ENCODE data around the gene SAMD4B.
A peak's percentile ranks its signal among the peaks of the same experiment; 100 is the strongest.

Gene SAMD4B

DNA sequence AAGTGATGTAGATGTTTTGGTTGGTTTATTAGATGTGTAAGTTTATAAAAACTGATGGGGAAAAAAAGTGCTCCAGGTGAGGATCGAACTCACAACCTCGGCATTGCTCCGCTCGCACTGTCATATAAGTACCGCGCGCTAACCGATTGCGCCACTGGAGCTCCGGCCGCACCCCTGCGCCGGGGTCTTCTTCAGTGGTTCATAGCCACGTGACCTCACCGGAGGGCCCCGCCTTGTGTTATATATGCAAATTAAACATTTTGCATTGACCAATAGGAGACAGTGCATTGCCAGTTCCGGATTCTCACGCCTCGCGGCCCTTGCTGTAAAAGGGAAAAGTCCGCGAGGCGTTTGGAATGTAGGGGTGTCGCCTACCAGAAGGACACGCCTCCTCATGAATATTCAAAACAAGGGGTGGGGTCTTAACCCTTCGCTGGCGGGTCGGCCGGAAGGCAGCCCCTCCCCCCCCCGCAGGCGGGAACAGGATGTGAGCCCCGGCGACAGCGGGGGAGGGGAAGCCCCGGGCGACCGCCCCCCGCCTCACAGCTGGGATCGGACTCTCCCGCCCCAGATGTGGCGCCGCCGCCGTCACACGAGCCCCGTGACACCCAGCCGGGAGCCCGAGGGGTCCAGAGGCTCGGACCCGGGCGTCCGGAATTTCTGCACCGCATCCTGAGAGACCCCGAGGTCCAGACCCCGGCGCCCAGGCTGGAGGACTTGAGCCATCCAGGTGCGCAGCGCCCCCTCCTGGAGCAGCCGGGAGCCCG is 70.1 kb downstream of the SAMD4B start, which contains the start of gene PLEKHG2:
TSS of gene PLEKHG2 (plus strand) at position 570 of the 767 bp plus-strand sequence. CDS start 1,418 bp downstream, outside the sequence.
- peak within 1 kb of the TSS; percentile 97 for H3K27ac ChIP-seq (ENCODE audit: poor library complexity, severe bottlenecking)

DNA sequence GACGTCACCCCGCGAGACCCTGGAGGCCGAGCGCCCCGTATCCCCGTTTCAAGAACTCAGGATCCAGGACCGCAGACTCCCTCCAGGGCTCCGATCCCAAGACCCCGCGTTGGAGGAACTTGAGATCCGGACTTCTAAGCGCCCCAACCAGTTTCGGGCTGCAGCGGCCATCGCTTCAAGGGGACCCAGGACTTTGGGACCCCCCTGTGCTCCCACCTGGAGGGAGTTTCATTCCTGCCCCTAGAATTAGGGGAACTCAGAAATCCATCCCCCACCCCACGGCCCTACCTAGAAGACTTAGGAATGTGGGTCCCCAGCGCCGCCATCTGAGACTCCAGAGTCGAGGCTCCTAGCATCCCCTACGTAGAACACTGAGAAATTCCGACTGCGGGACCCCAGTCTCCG is 70.6 kb downstream of the SAMD4B start:
- peak overlapping the region; percentile 97 for H3K27ac ChIP-seq (ENCODE audit: poor library complexity, severe bottlenecking)
- no peak for DNase-seq (ENCODE audit: low spot score)
- peaks cover 36% of the 10 kb centered on the region for H3K36me3 ChIP-seq (ENCODE audit: low read depth)
- H3K9me3 ChIP-seq (ENCODE audit: severe bottlenecking): no peaks in the 10 kb centered on the region
- ATAC-seq (ENCODE audit: low read depth): peak; percentile 10; the same call in 1 of the 3 replicates
- H3K4me1 ChIP-seq (ENCODE audit: insufficient read depth, poor library complexity, severe bottlenecking): peaks cover 13% of the 10 kb centered on the region
- TF ChIP-seq, protein P1, sequence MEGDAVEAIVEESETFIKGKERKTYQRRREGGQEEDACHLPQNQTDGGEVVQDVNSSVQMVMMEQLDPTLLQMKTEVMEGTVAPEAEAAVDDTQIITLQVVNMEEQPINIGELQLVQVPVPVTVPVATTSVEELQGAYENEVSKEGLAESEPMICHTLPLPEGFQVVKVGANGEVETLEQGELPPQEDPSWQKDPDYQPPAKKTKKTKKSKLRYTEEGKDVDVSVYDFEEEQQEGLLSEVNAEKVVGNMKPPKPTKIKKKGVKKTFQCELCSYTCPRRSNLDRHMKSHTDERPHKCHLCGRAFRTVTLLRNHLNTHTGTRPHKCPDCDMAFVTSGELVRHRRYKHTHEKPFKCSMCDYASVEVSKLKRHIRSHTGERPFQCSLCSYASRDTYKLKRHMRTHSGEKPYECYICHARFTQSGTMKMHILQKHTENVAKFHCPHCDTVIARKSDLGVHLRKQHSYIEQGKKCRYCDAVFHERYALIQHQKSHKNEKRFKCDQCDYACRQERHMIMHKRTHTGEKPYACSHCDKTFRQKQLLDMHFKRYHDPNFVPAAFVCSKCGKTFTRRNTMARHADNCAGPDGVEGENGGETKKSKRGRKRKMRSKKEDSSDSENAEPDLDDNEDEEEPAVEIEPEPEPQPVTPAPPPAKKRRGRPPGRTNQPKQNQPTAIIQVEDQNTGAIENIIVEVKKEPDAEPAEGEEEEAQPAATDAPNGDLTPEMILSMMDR (IDR thresholded peaks at IDR 0.05; ENCODE audit: poor library complexity, severe bottlenecking): peak; percentile 42
- peak overlapping the region; percentile 84 for H3K4me3 ChIP-seq (ENCODE audit: severe bottlenecking)
- H3K27me3 ChIP-seq (ENCODE audit: insufficient read depth, poor library complexity, severe bottlenecking): no peaks in the 10 kb centered on the region

More for the DNA sequence above, 70.1 kb downstream of the SAMD4B start, which contains the start of gene PLEKHG2:
- DNase-seq (ENCODE audit: low spot score) (peak; percentile 97), ATAC-seq (ENCODE audit: low read depth) (peak; percentile 57)
- Histone ChIP-seq H3K27me3 (ENCODE audit: insufficient read depth, poor library complexity, severe bottlenecking) (no peaks in the 10 kb centered on the region), H3K4me1 (ENCODE audit: insufficient read depth, poor library complexity, severe bottlenecking) (peaks cover 13% of the 10 kb centered on the region), H3K4me3 (ENCODE audit: severe bottlenecking) (peak within 1 kb of the TSS; percentile 84), H3K36me3 (ENCODE audit: low read depth) (peaks cover 40% of the 10 kb centered on the region), H3K9me3 (ENCODE audit: severe bottlenecking) (no peaks in the 10 kb centered on the region)
- TF ChIP-seq, protein P1 (IDR thresholded peaks at IDR 0.05; ENCODE audit: poor library complexity, severe bottlenecking): peak; percentile 81

DNA sequence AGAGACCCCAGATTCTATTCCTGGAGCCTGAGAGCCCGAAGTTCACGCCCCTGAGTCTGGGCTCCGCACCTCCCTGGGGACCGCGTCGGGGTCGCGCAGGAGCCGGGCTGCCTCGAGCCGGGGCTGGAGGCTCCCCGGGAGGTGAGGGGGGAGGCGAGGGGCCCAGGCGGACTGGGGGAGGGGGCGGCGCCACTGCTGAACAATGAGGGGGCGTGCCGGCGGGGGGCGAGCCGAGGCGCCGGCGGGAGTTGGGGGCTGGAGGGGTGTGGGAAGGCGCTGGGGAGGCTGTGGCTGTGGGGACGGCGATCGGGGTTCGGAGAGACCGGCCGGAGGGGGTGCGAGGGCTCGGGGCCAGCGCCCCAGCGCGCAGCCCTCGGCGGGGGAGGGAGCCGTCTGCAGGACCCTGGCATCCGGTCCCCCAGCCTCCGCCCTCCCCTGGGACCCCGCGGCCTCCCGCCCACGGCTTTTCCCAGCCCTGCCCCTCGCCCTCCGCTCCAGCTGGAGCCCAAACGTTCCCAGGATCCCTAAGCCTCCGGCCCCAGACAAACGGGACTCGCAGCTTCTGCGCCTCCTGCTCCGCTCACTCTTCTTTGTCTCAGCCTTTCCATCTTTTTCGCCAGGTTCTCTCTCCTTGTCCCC is 71.2 kb downstream of the SAMD4B start:
- peaks cover 13% of the 10 kb centered on the region for H3K4me1 ChIP-seq (ENCODE audit: insufficient read depth, poor library complexity, severe bottlenecking)
- no peaks in the 10 kb centered on the region for H3K9me3 ChIP-seq (ENCODE audit: severe bottlenecking)
- ATAC-seq (ENCODE audit: low read depth): peak; percentile 2; the same call in 1 of the 3 replicates
- H3K27ac ChIP-seq (ENCODE audit: poor library complexity, severe bottlenecking): peak overlapping the region; percentile 97
- H3K36me3 ChIP-seq (ENCODE audit: low read depth): peaks cover 34% of the 10 kb centered on the region
- peak overlapping the region; percentile 84 for H3K4me3 ChIP-seq (ENCODE audit: severe bottlenecking)
- TF ChIP-seq, protein P1 (IDR thresholded peaks at IDR 0.05; ENCODE audit: poor library complexity, severe bottlenecking): no peak
- no peak for DNase-seq (ENCODE audit: low spot score)
- no peaks in the 10 kb centered on the region for H3K27me3 ChIP-seq (ENCODE audit: insufficient read depth, poor library complexity, severe bottlenecking)

DNA sequence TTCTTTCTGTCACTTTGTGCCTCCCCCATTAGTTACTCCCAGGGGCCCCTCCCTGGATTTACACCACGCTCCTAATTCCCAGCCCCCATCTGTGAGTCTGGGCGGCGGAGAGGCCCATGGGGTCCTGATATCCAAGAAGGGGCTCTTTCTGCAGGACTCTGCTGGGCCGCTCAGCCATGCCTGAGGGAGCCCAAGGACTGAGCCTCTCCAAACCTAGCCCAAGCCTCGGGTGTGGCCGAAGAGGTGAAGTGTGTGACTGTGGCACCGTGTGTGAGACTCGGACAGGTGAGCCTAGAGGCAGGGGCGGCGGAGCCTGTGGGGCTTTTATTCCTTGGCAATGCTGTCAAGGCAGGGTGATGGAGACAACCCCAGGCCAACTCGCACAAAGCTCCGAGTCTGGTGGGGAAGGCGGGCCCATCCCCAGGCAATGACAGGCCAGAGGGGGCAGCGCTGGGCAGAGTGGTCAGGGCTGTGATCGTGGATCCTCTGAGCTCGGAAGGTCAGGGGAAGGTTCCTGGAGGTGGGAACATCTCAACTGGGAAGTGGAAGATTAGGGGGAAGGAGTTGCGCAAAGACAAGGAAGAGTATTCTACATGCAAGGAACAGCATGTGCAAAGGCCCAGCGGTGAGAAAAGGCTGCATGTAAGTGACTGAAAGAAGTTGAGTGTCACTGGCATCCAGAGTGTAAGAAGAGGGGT is 71.8 kb downstream of the SAMD4B start:
- peaks cover 13% of the 10 kb centered on the region for H3K4me1 ChIP-seq (ENCODE audit: insufficient read depth, poor library complexity, severe bottlenecking)
- ATAC-seq (ENCODE audit: low read depth) (no peak), DNase-seq (ENCODE audit: low spot score) (no peak)
- H3K27ac ChIP-seq (ENCODE audit: poor library complexity, severe bottlenecking): peak overlapping the region; percentile 97
- H3K9me3 ChIP-seq (ENCODE audit: severe bottlenecking): no peaks in the 10 kb centered on the region
- H3K36me3 ChIP-seq (ENCODE audit: low read depth): peaks cover 34% of the 10 kb centered on the region
- H3K27me3 ChIP-seq (ENCODE audit: insufficient read depth, poor library complexity, severe bottlenecking): no peaks in the 10 kb centered on the region
- peak overlapping the region; percentile 84 for H3K4me3 ChIP-seq (ENCODE audit: severe bottlenecking)
- TF ChIP-seq, protein P1 (IDR thresholded peaks at IDR 0.05; ENCODE audit: poor library complexity, severe bottlenecking): peak; percentile 15
